Measurements from ENCODE around the gene DAB2IP. TPM values are rescaled to one million over a fixed set of nuclear protein-coding genes. Genes with fewer than 3 reads are reported as not detected.
A peak's percentile ranks its signal among the peaks of the same experiment; 100 is the strongest.

The DAB2IP gene
- total RNA-seq, 1 experiment from 2014 or later: 46.7 TPM

GRCh38 chr9:121690316-121690715, 38.9 kb downstream of the DAB2IP start:
- BruUV-seq (replicated peaks): no TSS peak
- Histone ChIP-seq H3K27ac (no peak overlapping the region), H3K9me3 (ENCODE audit: insufficient read depth, low read depth) (no peaks in the 10 kb centered on the region), H3K4me1 (replicated peaks; ENCODE audit: insufficient read depth) (peaks cover 22% of the 10 kb centered on the region), H3K36me3 (ENCODE audit: low read depth) (no peaks in the 10 kb centered on the region), H3K9me2 (ENCODE audit: insufficient read depth) (no peaks in the 10 kb centered on the region), H3K4me2 (no peak overlapping the region), H3F3A (ENCODE audit: insufficient read depth, low read depth) (peaks cover 21% of the 10 kb centered on the region; the same call in 1 of the 2 replicates), H3K27me3 (ENCODE audit: insufficient read depth, low read depth) (no peaks in the 10 kb centered on the region), H4K20me1 (ENCODE audit: insufficient read depth) (no peaks in the 10 kb centered on the region), H3K79me2 (ENCODE audit: low read depth) (no peaks in the 10 kb centered on the region), H2AFZ (no peak overlapping the region), H3K4me3 (no peak overlapping the region)
- TF ChIP-seq EZH2 (IDR thresholded peaks at IDR 0.05; ENCODE audit: low read depth) (no peak), CTCF (conservative IDR thresholded peaks at IDR 0.05) (no peak)
- DNase-seq: peak in 1 of 2 experiments; percentile 56
- ChIA-PET CTCF (no interaction called here), POLR2A (ENCODE audit: unreplicated experiment) (no interaction called here)
- intact Hi-C loops (cut with micrococcal nuclease; ENCODE audit: unreplicated experiment): loop anchor here (5.0 to 10.0 kb wide), 2 partner anchors 53 to 404 kb away; partner anchors contain the start of gene TTLL11

GRCh38 chr9:121690766-121691165, 39.3 kb downstream of the DAB2IP start:
- Histone ChIP-seq H2AFZ (no peak overlapping the region), H3K4me3 (no peak overlapping the region), H3K4me1 (replicated peaks; ENCODE audit: insufficient read depth) (peaks cover 22% of the 10 kb centered on the region), H3F3A (ENCODE audit: insufficient read depth, low read depth) (peaks cover 21% of the 10 kb centered on the region; the same call in 1 of the 2 replicates), H3K36me3 (ENCODE audit: low read depth) (no peaks in the 10 kb centered on the region), H3K9me3 (ENCODE audit: insufficient read depth, low read depth) (no peaks in the 10 kb centered on the region), H3K27me3 (ENCODE audit: insufficient read depth, low read depth) (no peaks in the 10 kb centered on the region), H3K79me2 (ENCODE audit: low read depth) (no peaks in the 10 kb centered on the region), H3K9me2 (ENCODE audit: insufficient read depth) (no peaks in the 10 kb centered on the region), H3K27ac (no peak overlapping the region), H3K4me2 (no peak overlapping the region), H4K20me1 (ENCODE audit: insufficient read depth) (no peaks in the 10 kb centered on the region)
- no peak for TF ChIP-seq EZH2 (IDR thresholded peaks at IDR 0.05; ENCODE audit: low read depth)
- TF ChIP-seq CTCF (conservative IDR thresholded peaks at IDR 0.05): no peak
- ChIA-PET CTCF (no interaction called here), POLR2A (ENCODE audit: unreplicated experiment) (no interaction called here)
- no peak for DNase-seq
- intact Hi-C loops (cut with micrococcal nuclease; ENCODE audit: unreplicated experiment): loop anchor here (5.0 to 10.0 kb wide), 2 partner anchors 53 to 404 kb away; partner anchors contain the start of gene TTLL11
- no TSS peak for BruUV-seq (replicated peaks)

DNA sequence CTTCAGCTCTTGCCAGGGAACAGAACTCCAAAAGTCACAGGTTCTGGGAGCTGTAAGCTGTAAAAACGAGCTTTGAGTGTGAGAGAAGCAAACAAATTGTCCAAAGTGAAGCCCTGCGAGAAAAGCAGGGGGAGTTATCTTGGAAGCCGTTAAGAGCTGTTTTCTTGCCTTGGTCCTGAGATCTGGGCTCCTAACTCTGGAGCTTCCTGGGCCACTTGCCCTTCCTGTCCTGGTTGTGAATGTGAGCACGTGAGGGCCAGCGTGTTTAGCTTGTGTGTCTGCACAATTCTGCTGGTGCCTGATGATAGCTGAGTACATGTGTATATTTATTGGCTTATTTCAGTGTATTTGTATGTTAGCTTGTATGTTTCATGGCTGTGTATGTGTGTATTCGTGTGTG, 40.5 kb downstream of the DAB2IP start:
- H3K27ac ChIP-seq: peak overlapping the region; percentile 48
- H3K9me2 ChIP-seq (ENCODE audit: insufficient read depth): no peaks in the 10 kb centered on the region
- POLR2A ChIA-PET (ENCODE audit: unreplicated experiment): no interaction called here
- TF ChIP-seq EZH2 (IDR thresholded peaks at IDR 0.05; ENCODE audit: low read depth) (no peak), CTCF (conservative IDR thresholded peaks at IDR 0.05) (no peak)
- no peaks in the 10 kb centered on the region for H3K36me3 ChIP-seq (ENCODE audit: low read depth)
- H3K79me2 ChIP-seq (ENCODE audit: low read depth): no peaks in the 10 kb centered on the region
- no peak overlapping the region for H3K4me2 ChIP-seq
- CTCF ChIA-PET: interaction anchor here (1.1 to 1.2 kb wide), 2 partner anchors 28 to 43 kb away, joined by 3 to 6 read pairs; no protein-coding TSS in a partner anchor
- no peak overlapping the region for H2AFZ ChIP-seq
- H3F3A ChIP-seq (ENCODE audit: insufficient read depth, low read depth): peaks cover 23% of the 10 kb centered on the region; the same call in 1 of the 2 replicates
- H3K9me3 ChIP-seq (ENCODE audit: insufficient read depth, low read depth): no peaks in the 10 kb centered on the region
- H3K4me3 ChIP-seq: no peak overlapping the region
- peaks cover 22% of the 10 kb centered on the region for H3K4me1 ChIP-seq (replicated peaks; ENCODE audit: insufficient read depth)
- no peak for DNase-seq
- BruUV-seq (replicated peaks): no TSS peak
- intact Hi-C loops (cut with micrococcal nuclease; ENCODE audit: unreplicated experiment): loop anchor here (1.0 to 10.0 kb wide), 5 partner anchors 45 to 431 kb away; partner anchors contain the start of gene TTLL11
- H3K27me3 ChIP-seq (ENCODE audit: insufficient read depth, low read depth): no peaks in the 10 kb centered on the region
- H4K20me1 ChIP-seq (ENCODE audit: insufficient read depth): no peaks in the 10 kb centered on the region

Data from PC-9 (cell line).